T-helper 2 cell treated with Interferon-gamma antibody and Interleukin-4, amounts not matched to agents 5 μg/mL and 100 μg/mL, for 36 hours (primary cell): Measurements from ENCODE around the gene ASPRV1.
"Not testable (repeated sequence)": the region's sequence is repeated elsewhere in the genome, so short reads cannot be mapped to it uniquely, and the experiment has no call there.

Experiments used
- DNase-seq: peaks from one replicate; pipeline ENCODE4 v3.0.0; 2021; ENCODE audit warnings: low spot score
- H3K27ac Mint-ChIP-seq: one replicate; pipeline ENCODE4 v1.8.0; 2021; ENCODE audit warnings: mild to moderate bottlenecking, mixed read lengths
- H3K27me3 Mint-ChIP-seq: one replicate; pipeline ENCODE4 v1.8.0; 2021; ENCODE audit warnings: low read depth, mixed read lengths
- H3K36me3 Mint-ChIP-seq: one replicate; pipeline ENCODE4 v1.8.0; 2021; ENCODE audit warnings: low read depth, mixed read lengths
- H3K4me1 Mint-ChIP-seq: one replicate; pipeline ENCODE4 v1.8.0; 2021; ENCODE audit warnings: low read depth, mixed read lengths
- H3K4me3 Mint-ChIP-seq: one replicate; pipeline ENCODE4 v1.8.0; 2022; ENCODE audit warnings: mild to moderate bottlenecking, moderate library complexity, mixed read lengths
- H3K9me3 Mint-ChIP-seq: one replicate; pipeline ENCODE4 v1.8.0; 2021; ENCODE audit warnings: mixed read lengths

The ASPRV1 gene

GRCh38 chr2:69960821-69961220 is 610 bp downstream of the ASPRV1 start:
- H3K36me3 Mint-ChIP-seq = no peaks in the 10 kb centered on the region
- no peak overlapping the region for H3K27ac Mint-ChIP-seq
- H3K9me3 Mint-ChIP-seq = no peaks in the 10 kb centered on the region
- H3K4me1 Mint-ChIP-seq = peaks cover 4% of the 10 kb centered on the region
- no peak for DNase-seq
- H3K27me3 Mint-ChIP-seq = peaks cover 26% of the 10 kb centered on the region
- no peak overlapping the region for H3K4me3 Mint-ChIP-seq

GRCh38 chr2:69959425-69959824 is 2.0 kb downstream of the ASPRV1 start:
- H3K9me3 Mint-ChIP-seq = no peaks in the 10 kb centered on the region
- DNase-seq = no peak
- peaks cover under 1% of the 10 kb centered on the region for H3K4me1 Mint-ChIP-seq
- peaks cover 27% of the 10 kb centered on the region for H3K27me3 Mint-ChIP-seq
- H3K4me3 Mint-ChIP-seq = no peak overlapping the region
- H3K36me3 Mint-ChIP-seq = no peaks in the 10 kb centered on the region
- H3K27ac Mint-ChIP-seq = peak overlapping the region; percentile 7

DNA sequence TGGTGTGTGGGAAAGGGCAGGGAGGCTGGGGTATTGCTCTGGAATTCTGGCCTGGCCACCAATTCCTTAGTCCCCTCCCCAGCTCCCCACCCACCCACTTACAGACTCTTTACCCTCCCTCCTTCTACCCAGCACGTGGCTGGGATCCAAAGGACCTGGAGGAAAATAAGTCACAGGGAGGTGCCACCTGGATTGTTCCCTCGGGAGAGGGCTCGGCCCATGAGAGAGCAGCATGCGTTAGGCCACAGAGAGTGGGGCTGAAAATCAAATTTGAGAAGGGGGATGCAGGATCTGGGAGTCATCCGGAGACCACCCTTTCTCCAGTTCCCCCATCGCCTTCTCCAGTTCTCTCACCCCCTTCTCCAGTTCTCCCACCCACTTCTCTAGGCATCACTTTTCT is 3.0 kb downstream of the ASPRV1 start:
- Mint-ChIP-seq H3K27me3 (peaks cover 27% of the 10 kb centered on the region), H3K4me3 (no peak overlapping the region), H3K36me3 (no peaks in the 10 kb centered on the region), H3K27ac (no peak overlapping the region), H3K4me1 (no peaks in the 10 kb centered on the region), H3K9me3 (no peaks in the 10 kb centered on the region)
- no peak for DNase-seq

GRCh38 chr2:69957965-69958364 is 3.5 kb downstream of the ASPRV1 start:
- Mint-ChIP-seq H3K36me3 (no peaks in the 10 kb centered on the region), H3K9me3 (no peaks in the 10 kb centered on the region), H3K27me3 (peaks cover 27% of the 10 kb centered on the region), H3K4me3 (no peak overlapping the region), H3K27ac (no peak overlapping the region), H3K4me1 (peaks cover under 1% of the 10 kb centered on the region)
- no peak for DNase-seq

GRCh38 chr2:69956475-69956979 is 4.9 kb downstream of the ASPRV1 start:
- H3K27me3 Mint-ChIP-seq = peaks cover 27% of the 10 kb centered on the region
- no peak overlapping the region for H3K27ac Mint-ChIP-seq
- H3K9me3 Mint-ChIP-seq = no peaks in the 10 kb centered on the region
- no peaks in the 10 kb centered on the region for H3K36me3 Mint-ChIP-seq
- no peak overlapping the region for H3K4me3 Mint-ChIP-seq
- DNase-seq = no peak
- peaks cover 8% of the 10 kb centered on the region for H3K4me1 Mint-ChIP-seq

- H3K36me3 Mint-ChIP-seq = no peaks in the 10 kb centered on the region
- peaks cover 8% of the 10 kb centered on the region for H3K4me1 Mint-ChIP-seq
Measured at GRCh38 chr2:69955029-69955428, 6.4 kb downstream of the ASPRV1 start.

GRCh38 chr2:69954084-69954483 is 7.3 kb downstream of the ASPRV1 start:
- H3K36me3 Mint-ChIP-seq = no peaks in the 10 kb centered on the region
- peaks cover 21% of the 10 kb centered on the region for H3K27me3 Mint-ChIP-seq
- H3K9me3 Mint-ChIP-seq = no peaks in the 10 kb centered on the region
- H3K4me3 Mint-ChIP-seq = no peak overlapping the region
- H3K4me1 Mint-ChIP-seq = peaks cover 8% of the 10 kb centered on the region
- DNase-seq = no peak
- H3K27ac Mint-ChIP-seq = no peak overlapping the region

More at GRCh38 chr2:69955029-69955428, 6.4 kb downstream of the ASPRV1 start:
- Mint-ChIP-seq H3K9me3 (no peaks in the 10 kb centered on the region), H3K27ac (no peak overlapping the region), H3K27me3 (peaks cover 27% of the 10 kb centered on the region), H3K4me3 (no peak overlapping the region)
- no peak for DNase-seq

DNA sequence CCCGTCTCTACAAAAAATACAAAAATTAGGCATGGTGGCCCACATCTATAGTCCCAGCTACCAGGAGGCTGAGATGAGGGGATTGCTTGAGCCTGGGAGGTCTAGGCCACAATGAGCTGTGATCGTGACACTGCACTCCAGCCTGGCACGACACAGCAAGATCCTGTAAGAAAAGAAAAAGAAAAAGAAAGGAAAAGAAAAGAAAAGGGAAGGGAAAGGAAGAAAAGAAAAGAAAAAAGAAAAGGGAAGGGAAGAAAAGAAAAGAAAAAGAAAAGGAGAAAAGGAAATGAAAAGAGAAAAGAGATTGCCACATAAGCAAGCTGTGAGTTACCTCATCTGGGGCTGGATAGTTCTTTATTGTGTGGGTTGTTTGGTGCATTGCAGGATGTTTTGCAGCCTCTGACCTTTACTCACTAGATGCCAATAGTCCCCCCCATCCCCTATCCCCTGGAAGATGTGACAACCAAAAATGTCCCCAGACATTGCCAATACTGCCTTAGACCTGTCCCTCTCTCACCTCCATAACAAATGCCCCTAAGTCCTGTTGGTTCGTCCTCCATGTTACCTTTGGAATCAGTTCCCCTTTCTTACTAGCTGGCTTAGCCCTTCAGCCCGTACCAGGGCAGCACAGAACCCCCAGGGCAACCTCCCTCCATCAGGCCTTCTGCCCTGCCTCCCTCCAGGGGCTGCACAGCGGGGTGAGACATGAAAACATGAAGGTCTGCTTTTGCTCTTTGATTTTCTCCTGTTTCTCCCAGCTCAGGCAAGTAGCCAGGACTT is 8.9 kb downstream of the ASPRV1 start:
- Mint-ChIP-seq H3K36me3 (no peaks in the 10 kb centered on the region), H3K27ac (peak overlapping the region; percentile 21), H3K27me3 (peaks cover 15% of the 10 kb centered on the region), H3K4me1 (peaks cover 13% of the 10 kb centered on the region), H3K9me3 (no peaks in the 10 kb centered on the region), H3K4me3 (no peak overlapping the region)
- no peak for DNase-seq

DNA sequence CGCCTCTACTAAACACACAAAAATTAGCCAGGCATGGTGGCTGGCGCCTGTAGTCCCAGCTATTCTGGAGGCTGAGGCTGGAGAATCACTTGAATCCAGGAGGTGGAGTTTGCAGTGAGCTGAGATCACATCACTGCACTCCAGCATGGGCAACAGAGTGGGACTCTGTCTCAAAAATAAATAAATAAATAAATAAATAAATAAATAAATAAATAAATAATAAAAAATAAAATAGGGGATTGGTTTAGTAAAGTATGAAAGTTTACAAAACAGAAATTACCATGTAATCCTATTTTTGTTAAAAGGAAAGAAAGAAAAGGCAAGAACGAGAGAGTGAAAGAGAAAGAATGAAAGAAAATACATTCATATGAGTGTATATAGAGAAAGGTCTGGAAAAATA is 10.8 kb downstream of the ASPRV1 start:
- peaks cover 32% of the 10 kb centered on the region for H3K4me1 Mint-ChIP-seq
- peak overlapping the region; percentile 28 for H3K27ac Mint-ChIP-seq
- not testable (repeated sequence) for H3K9me3 Mint-ChIP-seq, DNase-seq, H3K4me3 Mint-ChIP-seq, H3K36me3 Mint-ChIP-seq, H3K27me3 Mint-ChIP-seq

- no peak for DNase-seq
- Mint-ChIP-seq H3K27me3 (no peaks in the 10 kb centered on the region), H3K36me3 (peaks cover 1% of the 10 kb centered on the region), H3K4me1 (peaks cover 36% of the 10 kb centered on the region), H3K27ac (no peak overlapping the region), H3K9me3 (no peaks in the 10 kb centered on the region), H3K4me3 (no peak overlapping the region)
Measured at GRCh38 chr2:69950241-69950640, 11.2 kb downstream of the ASPRV1 start.

DNA sequence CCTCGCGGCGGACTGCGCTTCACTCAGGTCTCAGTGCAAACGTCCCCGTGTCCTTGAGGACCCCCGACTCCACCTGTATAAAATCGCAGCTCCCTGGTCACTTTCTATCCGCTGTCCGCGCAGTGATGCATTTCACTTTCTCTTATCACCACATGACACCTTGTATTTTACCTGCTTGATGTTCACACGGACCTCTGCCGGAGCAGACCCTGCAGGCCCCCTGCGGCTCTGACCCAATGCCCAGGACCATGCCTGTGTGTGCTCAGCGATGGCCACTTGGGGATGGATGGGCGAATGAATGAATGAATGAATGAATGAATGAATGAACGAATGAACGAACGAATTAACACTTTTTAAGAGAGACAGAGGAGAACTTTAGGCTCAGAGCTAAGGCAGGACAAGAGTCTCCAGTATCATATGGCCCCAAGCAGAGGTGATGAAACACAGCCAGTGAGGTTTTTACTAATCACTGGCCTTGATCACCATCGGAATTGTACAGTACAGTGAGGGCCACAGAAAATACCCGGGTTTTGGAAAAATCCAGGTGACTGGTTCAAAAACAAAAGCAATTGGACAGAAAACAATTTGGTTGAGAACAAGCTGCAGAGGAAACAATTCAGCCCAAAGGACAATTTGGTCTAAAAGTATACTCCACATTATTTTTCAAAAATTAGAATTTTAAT is 12.3 kb downstream of the ASPRV1 start:
- H3K27me3 Mint-ChIP-seq = no peaks in the 10 kb centered on the region
- no peak overlapping the region for H3K4me3 Mint-ChIP-seq
- H3K27ac Mint-ChIP-seq = peak overlapping the region; percentile 34
- H3K4me1 Mint-ChIP-seq = peaks cover 45% of the 10 kb centered on the region
- H3K9me3 Mint-ChIP-seq = no peaks in the 10 kb centered on the region
- DNase-seq = no peak
- H3K36me3 Mint-ChIP-seq = peaks cover 6% of the 10 kb centered on the region

DNA sequence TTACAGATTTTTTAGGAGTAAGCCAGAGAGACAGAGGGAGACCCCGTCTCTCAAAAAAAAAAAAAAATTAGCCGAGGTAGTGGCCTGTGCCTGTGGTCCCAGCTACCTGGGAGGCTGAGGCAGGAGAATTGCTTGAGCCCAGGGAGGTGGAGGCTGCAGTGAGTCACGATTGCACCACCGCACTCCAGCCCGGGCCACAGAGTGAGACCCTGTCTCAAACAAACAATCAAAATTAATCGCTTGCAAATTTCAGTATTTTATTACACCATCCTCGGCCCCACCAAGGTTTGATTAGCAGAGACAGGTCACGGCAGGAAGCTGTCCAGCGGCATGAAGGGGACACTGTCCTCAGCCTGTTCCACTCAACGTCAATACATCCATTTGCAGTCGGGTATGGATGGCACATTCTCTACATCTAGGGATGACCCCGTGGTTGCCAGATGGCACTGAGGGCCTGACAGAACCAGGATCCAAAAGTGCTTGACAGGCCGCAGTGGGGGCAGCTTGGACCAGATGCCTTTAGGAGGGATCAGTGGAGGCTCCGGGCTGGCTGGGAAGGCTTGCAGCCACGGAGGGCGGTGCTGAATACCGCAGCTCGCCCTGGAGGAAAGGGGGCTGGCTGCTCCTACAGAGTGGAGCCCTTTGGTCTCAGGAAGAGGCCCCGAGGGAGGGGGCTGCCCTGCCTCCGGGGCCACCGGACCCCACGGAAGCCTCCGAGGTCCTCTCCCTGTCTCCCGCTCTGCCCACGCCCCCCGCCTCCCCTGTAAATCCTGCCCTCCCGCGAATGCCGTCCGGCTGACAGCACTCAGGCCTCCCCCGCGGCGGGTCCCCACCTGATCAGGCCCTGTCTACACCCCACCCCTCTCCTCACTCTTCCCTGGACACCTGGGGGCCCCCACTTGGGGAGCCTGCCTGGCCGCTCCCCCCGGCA is 13.1 kb downstream of the ASPRV1 start:
- Mint-ChIP-seq H3K27me3 (no peaks in the 10 kb centered on the region), H3K4me3 (no peak overlapping the region), H3K27ac (no peak overlapping the region), H3K4me1 (peaks cover 49% of the 10 kb centered on the region), H3K36me3 (peaks cover 12% of the 10 kb centered on the region), H3K9me3 (no peaks in the 10 kb centered on the region)
- no peak for DNase-seq

GRCh38 chr2:69947325-69947931 is 14.0 kb downstream of the ASPRV1 start:
- no peaks in the 10 kb centered on the region for H3K27me3 Mint-ChIP-seq
- peaks cover 47% of the 10 kb centered on the region for H3K4me1 Mint-ChIP-seq
- H3K27ac Mint-ChIP-seq = peak overlapping the region; percentile 90
- no peaks in the 10 kb centered on the region for H3K9me3 Mint-ChIP-seq
- peaks cover 18% of the 10 kb centered on the region for H3K36me3 Mint-ChIP-seq
- no peak for DNase-seq
- peak overlapping the region; percentile 62 for H3K4me3 Mint-ChIP-seq
